Prostate gland (tissue), 2 donors: ENCODE results near the gene BRD1.

ENCODE experiments used
- POLR2A ChIP-seq: fragments of 450-650 bp; IDR thresholded peaks from one replicate; pipeline ENCODE4 v1.6.1; 2016; ENCODE audit warnings: antibody characterized with exemption, mild to moderate bottlenecking
- POLR2AphosphoS5 ChIP-seq: sonication (generic); formaldehyde crosslinking; IDR thresholded peaks from one replicate; pipeline ENCODE4 v1.6.1; 2017; ENCODE audit warnings: antibody characterized with exemption
- TF ChIP-seq, protein P1 (sequence below), 4 experiments: fragments of 200-600 bp in 2 of 4; fragments of 450-650 bp in 2 of 4; sonication (generic) in 2 of 4; IDR thresholded peaks; 1 replicate in 3 of 4; 2 replicates in 1 of 4; pipeline ENCODE4 v1.5.1; 2016 to 2019; ENCODE audit warnings: antibody characterized with exemption in 4 of 4, mild to moderate bottlenecking in 2 of 4, moderate library complexity in 2 of 4

DNA sequence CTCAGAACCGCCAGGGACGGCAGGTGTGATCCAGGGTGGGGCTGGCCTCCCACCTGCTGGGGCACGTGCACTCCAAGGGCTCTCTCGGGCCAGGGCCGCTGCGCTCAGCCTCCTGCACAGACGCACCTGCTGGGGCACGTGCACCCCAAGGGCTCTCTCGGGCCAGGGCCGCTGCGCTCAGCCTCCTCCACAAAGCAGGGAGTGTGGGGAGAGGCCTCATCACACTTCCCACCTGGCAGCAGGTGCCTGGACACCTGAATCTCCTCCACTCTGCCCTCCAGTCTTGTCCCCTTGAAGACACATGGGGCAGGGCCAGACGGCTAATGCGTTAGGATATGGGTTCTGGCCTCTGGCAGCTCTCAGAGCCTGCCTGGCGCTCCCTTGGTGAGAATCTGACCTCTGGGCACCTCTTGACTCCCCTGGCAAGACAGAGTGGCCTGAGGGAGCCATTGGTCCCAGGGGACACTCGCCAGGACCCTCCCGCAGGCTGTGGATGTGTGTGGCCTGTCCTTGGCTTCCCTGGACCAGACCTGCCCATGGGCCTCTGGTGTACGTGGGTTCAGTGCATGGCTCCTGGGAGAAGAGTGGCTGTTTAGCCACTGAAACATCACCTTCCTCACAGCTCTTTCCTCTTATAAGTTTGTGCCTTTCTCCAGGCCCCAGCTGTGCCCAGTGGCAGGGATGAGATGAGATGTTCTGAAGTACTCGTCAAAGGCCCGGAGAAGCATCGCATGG is 73.5 kb downstream of the BRD1 start:
- TF ChIP-seq, protein P1, sequence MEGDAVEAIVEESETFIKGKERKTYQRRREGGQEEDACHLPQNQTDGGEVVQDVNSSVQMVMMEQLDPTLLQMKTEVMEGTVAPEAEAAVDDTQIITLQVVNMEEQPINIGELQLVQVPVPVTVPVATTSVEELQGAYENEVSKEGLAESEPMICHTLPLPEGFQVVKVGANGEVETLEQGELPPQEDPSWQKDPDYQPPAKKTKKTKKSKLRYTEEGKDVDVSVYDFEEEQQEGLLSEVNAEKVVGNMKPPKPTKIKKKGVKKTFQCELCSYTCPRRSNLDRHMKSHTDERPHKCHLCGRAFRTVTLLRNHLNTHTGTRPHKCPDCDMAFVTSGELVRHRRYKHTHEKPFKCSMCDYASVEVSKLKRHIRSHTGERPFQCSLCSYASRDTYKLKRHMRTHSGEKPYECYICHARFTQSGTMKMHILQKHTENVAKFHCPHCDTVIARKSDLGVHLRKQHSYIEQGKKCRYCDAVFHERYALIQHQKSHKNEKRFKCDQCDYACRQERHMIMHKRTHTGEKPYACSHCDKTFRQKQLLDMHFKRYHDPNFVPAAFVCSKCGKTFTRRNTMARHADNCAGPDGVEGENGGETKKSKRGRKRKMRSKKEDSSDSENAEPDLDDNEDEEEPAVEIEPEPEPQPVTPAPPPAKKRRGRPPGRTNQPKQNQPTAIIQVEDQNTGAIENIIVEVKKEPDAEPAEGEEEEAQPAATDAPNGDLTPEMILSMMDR (IDR thresholded peaks at IDR 0.05): no peak
- no peak for TF ChIP-seq POLR2AphosphoS5
- no peak for TF ChIP-seq POLR2A
